Adrenal gland (tissue), 12 donors: ENCODE results near the gene PPM1L. TPM values are rescaled to one million over a fixed set of nuclear protein-coding genes. Genes with fewer than 3 reads are reported as not detected.

Experiments
- DNase-seq, 7 donors: peaks; one replicate each; pipeline ENCODE4 v3.0.0-alpha.2; 2019 to 2020
- H3K27ac ChIP-seq, 5 donors: fragments of 200-600 bp; sonication (generic) in 4 of 5; 1 replicate in 3 of 5; 2 replicates in 2 of 5; pipeline versions ENCODE4 v1.5.1 to v1.8.0; 2016 to 2020; ENCODE audit warnings: mild to moderate bottlenecking in 1 of 5
- H3K27me3 ChIP-seq: fragments of 200-600 bp; 2 replicates; pipeline ENCODE4 v1.8.0; 2021
- H3K36me3 ChIP-seq, 2 donors: fragments of 200-600 bp; replicated peaks in 1 of 2; 1 replicate in 1 of 2; 2 replicates in 1 of 2; pipeline versions ENCODE4 v1.5.1 to v1.8.0; 2018 to 2022
- H3K4me1 ChIP-seq, 2 donors: fragments of 200-600 bp; replicated peaks in 1 of 2; 1 replicate in 1 of 2; 2 replicates in 1 of 2; pipeline versions ENCODE4 v1.5.1 to v1.8.0; 2018 to 2021
- H3K4me3 ChIP-seq, 4 donors: fragments of 200-600 bp; sonication (generic) in 3 of 4; one replicate each; pipeline ENCODE4 v1.5.1; 2016 to 2018
- H3K9me3 ChIP-seq, 3 donors: fragments of 200-600 bp; sonication (generic) in 1 of 3; replicated peaks in 1 of 3; 1 replicate in 2 of 3; 2 replicates in 1 of 3; pipeline versions ENCODE4 v1.5.1 to v1.8.0; 2016 to 2021
- POLR2A ChIP-seq, 2 donors: fragments of 450-650 bp; IDR thresholded peaks; one replicate each; pipeline ENCODE4 v1.6.1; 2017; ENCODE audit warnings: antibody characterized with exemption in 2 of 2, mild to moderate bottlenecking in 2 of 2, moderate library complexity in 1 of 2
- WGBS, 4 donors: extraction: QIAGEN DNeasy Blood & Tissue Kit in 2 of 4; methylation state at CpG; one replicate each; pipeline versions ENCODE4 v1.1.5 to v1.1.7; 2013 to 2017; 5-methylcytosine and 5-hydroxymethylcytosine counted together
- intact Hi-C, 2 donors: fragments of 100-400 bp; cut with DNase I; formaldehyde crosslinking; loops; one replicate each; pipeline versions ENCODE4 v1.14.1 to v1.15.0; 2022 to 2023
- polyA plus RNA-seq, 3 donors: library from polyadenylated mRNA; stranded (reverse); fragments of 200-250 nt in 2 of 3; fragments of 350-450 nt in 1 of 3; fragmentation: Illumina TruSeq in 1 of 3; extraction: RNeasy Lipid Tissue Mini Kit (QIAGEN cat#74804) in 1 of 3; gene quantifications; one replicate each; pipeline ENCODE4 v1.2.3, GENCODE V29; 2013 to 2014
- total RNA-seq, 9 donors: library from RNA; depleted of rRNA in 4 of 9; stranded (reverse); fragments of >200 nt in 4 of 9; fragments of 120-200 nt in 1 of 9; fragmentation: NEBNext Ultra II Directional in 1 of 9; extraction: Animal tissue kit (Norgen Biotek cat#: 25700) in 1 of 9; gene quantifications; one replicate each; pipeline versions ENCODE4 v1.1.0 to v1.2.4, GENCODE V29; 2013 to 2023
- TF ChIP-seq, protein P1 (sequence below), 6 experiments: fragments of 450-650 bp in 4 of 6; fragments of 200-600 bp in 2 of 6; sonication (generic) in 1 of 6; IDR thresholded peaks; 1 replicate in 5 of 6; 2 replicates in 1 of 6; pipeline versions ENCODE4 v1.5.1 to v1.8.0; 2016 to 2021; ENCODE audit warnings: antibody characterized with exemption in 6 of 6, mild to moderate bottlenecking in 2 of 6, moderate library complexity in 1 of 6
- donor health status: healthy with polysubstance abuse.
- donor health status: Bipolar disorder and iron deficiency.
- donor health status: DM: yes; HTN: yes; CAD: no.
- donor health status: DM: no; HTN: no; CAD: no.
- donor health status: DM: no; HTN: no; CAD: no.
- donor health status: DM: yes; HTN: yes; CAD: no.

The PPM1L gene
- total and polyA plus RNA-seq, 12 donors = 2.4 to 53.6 (median 35.0) TPM

DNA sequence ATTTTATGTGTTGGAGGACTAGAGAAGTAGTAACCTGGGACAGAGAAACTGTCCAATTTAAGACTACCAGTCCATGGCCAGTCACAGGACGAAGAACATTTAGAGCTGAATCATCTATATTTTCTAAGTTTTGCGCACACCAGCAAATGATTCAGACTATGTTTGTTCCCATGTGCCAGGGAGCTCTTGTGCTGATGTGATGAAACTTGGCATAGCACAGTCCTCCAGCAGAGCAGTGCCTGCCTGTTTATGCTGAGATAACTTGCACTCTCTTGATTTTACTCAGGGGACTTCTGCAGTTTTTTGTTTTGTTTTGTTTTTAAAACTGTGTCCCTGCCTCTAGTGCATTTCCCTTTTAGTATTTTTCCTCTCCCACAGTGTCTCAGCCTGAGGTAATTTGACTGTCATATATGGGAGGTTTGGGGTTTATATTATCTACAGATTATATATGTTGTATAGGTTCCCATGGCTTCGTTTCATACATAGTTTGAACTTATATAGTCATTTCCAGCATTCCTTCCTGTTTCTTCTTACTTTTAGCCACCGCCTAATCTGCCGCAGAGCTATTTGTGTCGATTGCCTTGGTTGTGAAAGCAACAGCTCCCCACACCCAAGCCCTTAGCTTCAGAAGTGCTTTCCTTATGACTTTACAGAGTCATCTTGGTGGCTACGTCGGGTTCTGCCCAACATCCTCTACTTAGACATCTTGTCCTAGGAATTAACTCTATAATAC, 45.5 kb downstream of the PPM1L start:
- H3K36me3 ChIP-seq = no peaks in the 10 kb centered on the region
- DNase-seq = peak; percentile 51 to 85 (median 81)
- no peak overlapping the region for H3K4me3 ChIP-seq
- peak in 1 of 2 donors; percentile 66 for TF ChIP-seq POLR2A (IDR thresholded peaks at IDR 0.05)
- TF ChIP-seq, protein P1, sequence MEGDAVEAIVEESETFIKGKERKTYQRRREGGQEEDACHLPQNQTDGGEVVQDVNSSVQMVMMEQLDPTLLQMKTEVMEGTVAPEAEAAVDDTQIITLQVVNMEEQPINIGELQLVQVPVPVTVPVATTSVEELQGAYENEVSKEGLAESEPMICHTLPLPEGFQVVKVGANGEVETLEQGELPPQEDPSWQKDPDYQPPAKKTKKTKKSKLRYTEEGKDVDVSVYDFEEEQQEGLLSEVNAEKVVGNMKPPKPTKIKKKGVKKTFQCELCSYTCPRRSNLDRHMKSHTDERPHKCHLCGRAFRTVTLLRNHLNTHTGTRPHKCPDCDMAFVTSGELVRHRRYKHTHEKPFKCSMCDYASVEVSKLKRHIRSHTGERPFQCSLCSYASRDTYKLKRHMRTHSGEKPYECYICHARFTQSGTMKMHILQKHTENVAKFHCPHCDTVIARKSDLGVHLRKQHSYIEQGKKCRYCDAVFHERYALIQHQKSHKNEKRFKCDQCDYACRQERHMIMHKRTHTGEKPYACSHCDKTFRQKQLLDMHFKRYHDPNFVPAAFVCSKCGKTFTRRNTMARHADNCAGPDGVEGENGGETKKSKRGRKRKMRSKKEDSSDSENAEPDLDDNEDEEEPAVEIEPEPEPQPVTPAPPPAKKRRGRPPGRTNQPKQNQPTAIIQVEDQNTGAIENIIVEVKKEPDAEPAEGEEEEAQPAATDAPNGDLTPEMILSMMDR (IDR thresholded peaks at IDR 0.05) = no peak
- WGBS, 4 donors = 41 to 49% (median 42%) methylated on average over 8 of the region's 8 CpGs
- H3K9me3 ChIP-seq = no peaks in the 10 kb centered on the region
- H3K27ac ChIP-seq = peak overlapping the region; percentile 25 to 83 (median 76)
- H3K27me3 ChIP-seq = no peaks in the 10 kb centered on the region
- intact Hi-C loops = no loop called here
- H3K4me1 ChIP-seq = peaks cover 20 to 51% of the 10 kb centered on the region in 2 donors

DNA sequence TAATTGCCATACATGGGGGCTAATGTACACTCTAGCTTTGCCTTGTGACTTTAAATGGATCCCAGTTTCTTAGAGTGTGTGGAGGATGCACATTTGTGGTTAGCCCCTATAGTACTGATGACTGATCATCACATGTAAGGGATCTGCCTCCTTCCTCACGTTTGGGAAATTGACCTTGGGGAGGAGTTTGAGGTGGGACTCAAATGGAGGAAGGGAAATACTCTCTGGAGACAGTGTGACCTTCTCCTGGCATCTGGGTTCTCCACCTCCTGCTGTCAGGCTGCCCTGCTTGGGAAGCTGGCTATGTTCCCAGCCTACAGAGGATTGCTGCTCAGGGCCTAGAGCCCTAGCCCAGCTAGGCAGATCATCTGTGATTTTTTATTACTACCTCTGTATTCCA, 48.7 kb downstream of the PPM1L start:
- intact Hi-C loops = no loop called here
- Histone ChIP-seq H3K9me3 (no peaks in the 10 kb centered on the region), H3K27me3 (no peaks in the 10 kb centered on the region), H3K36me3 (no peaks in the 10 kb centered on the region), H3K4me3 (no peak overlapping the region), H3K27ac (peak overlapping the region in 2 of 5 donors; percentile 2 to 8), H3K4me1 (peaks cover 26 to 51% of the 10 kb centered on the region in 2 donors)
- 0 to 2% (median 0%) methylated on average over 1 of the region's 1 CpG for WGBS, 4 donors
- DNase-seq = peak; percentile 59 to 86 (median 69)
- no peak for TF ChIP-seq POLR2A (IDR thresholded peaks at IDR 0.05)
- TF ChIP-seq, protein P1 (IDR thresholded peaks at IDR 0.05) = no peak

DNA sequence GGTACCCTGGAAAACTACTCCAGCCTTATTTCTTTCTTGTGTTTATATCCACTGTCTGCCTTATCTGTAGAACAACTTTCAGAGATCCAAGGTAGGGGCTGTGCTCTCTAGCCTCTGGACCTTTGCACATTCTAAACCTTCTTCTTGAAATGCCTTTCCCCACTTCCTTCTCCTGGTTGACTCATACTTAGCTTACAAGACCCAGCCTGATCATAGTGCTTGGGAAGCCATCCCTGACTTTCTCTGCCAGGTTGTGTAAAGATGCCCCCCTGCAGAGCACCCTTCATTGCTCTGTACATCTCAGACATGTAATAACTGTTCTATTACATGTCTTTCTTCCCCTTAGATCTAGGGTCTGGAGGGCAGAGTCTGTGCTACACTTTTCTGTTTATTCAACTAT, 50.1 kb downstream of the PPM1L start:
- no peak overlapping the region for H3K27ac ChIP-seq
- peaks cover 28 to 56% of the 10 kb centered on the region in 2 donors for H3K4me1 ChIP-seq
- no peaks in the 10 kb centered on the region for H3K36me3 ChIP-seq
- H3K9me3 ChIP-seq = no peaks in the 10 kb centered on the region
- TF ChIP-seq POLR2A (IDR thresholded peaks at IDR 0.05) = no peak
- TF ChIP-seq, protein P1 (IDR thresholded peaks at IDR 0.05) = no peak
- no peak overlapping the region for H3K4me3 ChIP-seq
- no peak for DNase-seq
- no peaks in the 10 kb centered on the region for H3K27me3 ChIP-seq
- intact Hi-C loops = no loop called here

DNA sequence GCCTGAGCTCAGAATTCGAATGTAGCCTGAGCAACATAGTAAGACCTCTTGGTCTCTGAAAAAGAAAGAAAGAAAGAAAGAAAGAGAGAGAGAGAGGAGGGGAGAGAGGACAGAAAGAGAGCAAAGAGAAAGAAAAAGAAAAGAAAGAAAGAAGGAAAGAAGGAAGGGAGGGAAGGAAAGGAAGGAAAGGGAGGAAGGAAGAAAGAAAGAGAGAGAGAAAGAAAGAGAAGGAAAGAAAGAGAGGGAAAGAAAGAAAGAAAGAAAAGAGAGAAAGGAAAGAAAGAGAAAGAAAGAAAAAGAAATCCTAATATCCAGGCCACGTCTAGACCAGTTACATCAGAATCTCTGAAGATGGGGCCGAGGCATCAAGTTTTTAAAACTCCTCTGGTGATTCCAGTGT, 50.7 kb downstream of the PPM1L start:
- intact Hi-C loops = no loop called here
- no peak overlapping the region for H3K27ac ChIP-seq
- H3K4me3 ChIP-seq = no peak overlapping the region
- DNase-seq = no peak
- no peaks in the 10 kb centered on the region for H3K36me3 ChIP-seq
- no peaks in the 10 kb centered on the region for H3K9me3 ChIP-seq
- TF ChIP-seq, protein P1 (IDR thresholded peaks at IDR 0.05) = no peak
- TF ChIP-seq POLR2A (IDR thresholded peaks at IDR 0.05) = no peak
- WGBS, 4 donors = 88 to 96% (median 94%) methylated on average over 3 of the region's 3 CpGs
- H3K4me1 ChIP-seq = peaks cover 26 to 55% of the 10 kb centered on the region in 2 donors
- no peaks in the 10 kb centered on the region for H3K27me3 ChIP-seq
